Measurements from ENCODE around the gene CDH12.
"Not testable (repeated sequence)": the region's sequence is repeated elsewhere in the genome, so short reads cannot be mapped to it uniquely, and the experiment has no call there.

Gene CDH12

DNA sequence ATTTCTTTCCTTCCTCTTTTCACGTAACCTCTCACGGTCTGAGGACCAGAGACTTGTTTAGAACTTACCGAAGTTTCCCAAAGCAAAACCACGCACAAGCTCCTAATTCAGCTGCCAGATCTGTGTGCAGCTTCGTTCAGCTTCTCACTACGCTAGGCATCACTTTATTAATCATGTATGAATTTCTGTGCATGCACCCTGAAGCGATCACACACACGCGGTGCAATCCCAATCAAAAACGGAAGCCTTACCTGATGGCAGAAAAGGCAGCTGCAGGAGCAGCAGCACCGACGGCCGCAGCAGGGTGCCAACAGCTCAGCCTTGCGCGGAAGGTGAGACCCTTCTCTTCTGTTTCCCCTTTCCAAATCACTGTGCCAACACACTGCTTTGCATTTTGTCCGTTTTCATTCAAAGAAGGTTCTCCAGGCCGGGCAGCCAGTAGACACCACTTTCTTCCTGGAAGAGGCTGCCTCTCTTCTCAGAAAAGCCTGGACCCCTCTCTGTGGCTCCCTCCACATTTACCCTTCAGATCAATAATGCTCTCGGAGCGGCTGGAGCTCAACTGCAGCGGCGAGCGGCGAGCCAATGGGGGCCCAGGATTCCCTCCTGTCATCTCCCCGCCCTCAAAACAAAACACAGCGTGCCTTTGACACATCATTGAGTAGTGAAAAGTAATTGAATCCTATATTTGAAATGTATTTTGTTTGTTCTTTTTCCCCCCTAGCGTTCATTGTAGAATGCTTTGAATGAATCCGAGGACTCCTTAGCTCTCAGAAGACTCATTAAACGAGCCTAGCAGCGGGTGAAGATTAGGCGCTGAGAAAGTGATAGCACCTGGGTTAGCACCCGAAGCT is at the start of gene CDH12:
Gene CDH12, minus strand, starts transcription at position 538 of the 854 bp plus-strand sequence.
- no peak for DNase-seq (ENCODE audit: low read depth in 3 of 3, low spot score in 1 of 3)

- no peak for DNase-seq (ENCODE audit: low read depth in 3 of 3, low spot score in 1 of 3)
These were observed 48.7 kb upstream of the CDH12 start for GRCh38 chr5:22901885-22902284.

- no peak for DNase-seq (ENCODE audit: low read depth in 3 of 3, low spot score in 1 of 3)
These were observed 47.7 kb upstream of the CDH12 start for GRCh38 chr5:22900801-22901310.

- no peak for DNase-seq (ENCODE audit: low read depth in 3 of 3, low spot score in 1 of 3)
These were observed 46.2 kb upstream of the CDH12 start for GRCh38 chr5:22899341-22899740.

- no peak for DNase-seq (ENCODE audit: low read depth in 3 of 3, low spot score in 1 of 3)
These were observed 43.0 kb upstream of the CDH12 start for GRCh38 chr5:22896152-22896551.

GRCh38 chr5:22892441-22892840 is 39.3 kb upstream of the CDH12 start:
- DNase-seq (ENCODE audit: low read depth in 3 of 3, low spot score in 1 of 3): no peak

DNA sequence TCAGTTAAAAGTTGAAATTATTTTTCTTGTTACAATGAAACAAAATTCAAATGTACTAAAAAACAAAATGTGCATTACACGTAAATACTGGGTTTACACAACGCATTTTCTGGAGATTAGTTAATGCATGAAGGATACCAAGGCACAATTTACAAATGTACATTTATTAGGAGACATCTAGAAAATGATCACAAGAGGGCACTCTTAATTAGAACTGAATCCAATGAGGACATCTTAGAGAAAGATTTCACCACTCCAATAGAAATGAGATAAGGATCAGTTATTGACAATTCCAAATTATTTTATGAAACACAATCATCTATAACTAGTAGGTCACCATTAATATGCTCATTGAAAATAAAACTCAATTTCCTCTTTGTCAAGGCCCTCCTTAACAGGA is 36.6 kb upstream of the CDH12 start:
- no peak for DNase-seq (ENCODE audit: low read depth in 3 of 3, low spot score in 1 of 3)

- no peak for DNase-seq (ENCODE audit: low read depth in 3 of 3, low spot score in 1 of 3)
These were observed 34.4 kb upstream of the CDH12 start for GRCh38 chr5:22887566-22887965.

DNA sequence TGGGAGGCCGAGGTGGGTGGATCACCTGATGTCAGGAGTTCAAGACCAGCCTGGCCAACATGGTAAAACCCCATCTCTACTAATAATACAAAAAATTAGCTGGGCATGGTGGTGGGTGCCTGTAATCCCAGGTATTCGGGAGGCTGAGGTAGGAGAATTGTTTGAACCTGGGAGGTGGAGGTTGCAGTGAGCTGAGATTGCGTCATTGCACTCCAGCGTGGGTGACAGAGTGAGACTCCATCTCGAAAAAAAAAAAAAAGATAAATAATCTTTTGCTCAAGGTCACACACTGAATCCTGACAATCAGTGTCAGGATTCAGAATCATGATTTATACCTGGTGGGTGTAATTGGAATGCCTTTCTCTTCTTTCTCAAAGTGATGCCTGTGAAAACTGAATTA is 5.8 kb upstream of the CDH12 start:
- not testable (repeated sequence) for DNase-seq (ENCODE audit: low read depth in 3 of 3, low spot score in 1 of 3)

- no peak for DNase-seq (ENCODE audit: low read depth in 3 of 3, low spot score in 1 of 3)
These were observed 2.7 kb upstream of the CDH12 start for GRCh38 chr5:22855824-22856223.

- no peak for DNase-seq (ENCODE audit: low read depth in 3 of 3, low spot score in 1 of 3)
These were observed 2.2 kb downstream of the CDH12 start for GRCh38 chr5:22850981-22851380.

DNA sequence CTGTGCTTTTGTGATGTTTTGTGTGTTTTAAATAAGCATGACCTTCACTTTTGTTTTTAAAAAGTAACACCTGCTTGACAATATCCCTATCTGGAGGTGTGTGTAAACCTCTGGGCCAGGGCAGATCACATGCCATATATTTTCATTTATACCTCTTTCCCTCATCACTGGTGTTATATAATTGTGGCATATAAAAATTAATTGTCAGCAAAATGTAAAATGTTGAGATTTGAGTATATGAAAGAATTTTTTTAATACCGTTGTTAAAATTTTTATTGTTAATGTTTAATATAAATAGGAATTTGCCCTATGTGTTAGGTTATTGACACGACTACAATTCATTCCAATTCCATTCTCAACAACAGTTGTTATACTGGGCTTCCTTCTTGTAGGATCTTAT is 6.5 kb downstream of the CDH12 start:
- no peak for DNase-seq (ENCODE audit: low read depth in 3 of 3, low spot score in 1 of 3)

DNA sequence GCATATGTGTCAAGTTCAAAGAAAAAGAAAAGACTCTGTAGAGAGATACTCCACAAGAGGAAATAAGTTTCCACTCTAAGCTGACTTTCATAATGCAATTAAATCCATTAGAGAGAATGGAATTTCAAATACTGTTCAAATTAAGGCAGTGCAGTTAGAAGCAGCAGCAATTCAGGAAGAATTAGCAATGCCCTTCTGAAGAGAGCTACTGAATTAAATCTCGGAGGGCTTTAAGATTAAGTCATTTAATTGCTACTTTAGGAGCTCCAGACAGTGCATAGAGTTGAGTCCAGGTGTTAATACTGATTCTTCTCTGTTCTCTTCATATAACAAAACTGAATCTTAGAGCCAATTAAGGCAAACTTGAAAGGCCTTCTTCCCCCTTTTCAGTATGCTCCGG is 8.5 kb downstream of the CDH12 start:
- DNase-seq (ENCODE audit: low read depth in 3 of 3, low spot score in 1 of 3): no peak

- DNase-seq (ENCODE audit: low read depth in 3 of 3, low spot score in 1 of 3): no peak
These were observed 9.0 kb downstream of the CDH12 start for GRCh38 chr5:22844155-22844554.

- no peak for DNase-seq (ENCODE audit: low read depth in 3 of 3, low spot score in 1 of 3)
These were observed 10.6 kb downstream of the CDH12 start for GRCh38 chr5:22842574-22842973.

DNA sequence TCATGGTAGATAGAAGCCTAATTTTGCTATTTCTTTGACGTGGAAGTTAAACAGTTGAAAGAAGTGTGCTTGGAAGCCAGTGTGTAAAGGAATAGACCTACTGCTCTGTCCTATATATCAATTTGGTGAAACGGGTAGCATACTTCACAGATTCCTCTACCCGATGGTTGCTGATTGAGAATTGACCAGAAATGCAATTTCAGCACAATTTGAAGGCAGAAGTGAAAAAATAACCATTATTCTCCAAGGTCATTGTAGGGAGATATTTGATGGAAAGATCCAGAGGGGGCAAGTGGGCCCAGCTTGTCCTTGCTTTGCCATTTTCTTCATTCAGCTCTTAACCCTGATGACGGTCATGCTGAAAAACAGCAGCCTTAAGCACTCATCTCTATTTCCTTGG is 15.3 kb downstream of the CDH12 start:
- DNase-seq (ENCODE audit: low read depth in 3 of 3, low spot score in 1 of 3): no peak

- no peak for DNase-seq (ENCODE audit: low read depth in 3 of 3, low spot score in 1 of 3)
These were observed 17.5 kb downstream of the CDH12 start for GRCh38 chr5:22835686-22836085.

- no peak for DNase-seq (ENCODE audit: low read depth in 3 of 3, low spot score in 1 of 3)
These were observed 59.7 kb downstream of the CDH12 start for GRCh38 chr5:22793463-22793862.

- DNase-seq (ENCODE audit: low read depth in 3 of 3, low spot score in 1 of 3): no peak
These were observed 65.3 kb downstream of the CDH12 start for GRCh38 chr5:22787807-22788206.

- DNase-seq (ENCODE audit: low read depth in 3 of 3, low spot score in 1 of 3): no peak
These were observed 65.7 kb downstream of the CDH12 start for GRCh38 chr5:22787398-22787797.

- no peak for DNase-seq (ENCODE audit: low read depth in 3 of 3, low spot score in 1 of 3)
These were observed 72.4 kb downstream of the CDH12 start for GRCh38 chr5:22780756-22781155.

- no peak for DNase-seq (ENCODE audit: low read depth in 3 of 3, low spot score in 1 of 3)
These were observed 73.6 kb downstream of the CDH12 start for GRCh38 chr5:22779499-22779898.

GRCh38 chr5:22776285-22776684 is 76.9 kb downstream of the CDH12 start:
- DNase-seq (ENCODE audit: low read depth in 3 of 3, low spot score in 1 of 3): no peak

Data from stimulated activated CD4-positive, alpha-beta T cell treated with anti-CD3 and anti-CD28 coated beads, TNF-alpha, amount 100 ng/mL, for 1 hour (primary cell).